ENCODE measurements around the gene SYTL3.
"Not testable (repeated sequence)": the region's sequence is repeated elsewhere in the genome, so short reads cannot be mapped to it uniquely, and the experiment has no call there.

SYTL3 gene

GRCh38 chr6:158639056-158639455 lies 10.8 kb upstream of the SYTL3 start:
- no peak for DNase-seq (ENCODE audit: low spot score)

- no peak for DNase-seq (ENCODE audit: low spot score)
Measured at GRCh38 chr6:158640519-158640918, 9.3 kb upstream of the SYTL3 start.

GRCh38 chr6:158642097-158642601 lies 7.7 kb upstream of the SYTL3 start:
- no peak for DNase-seq (ENCODE audit: low spot score)

GRCh38 chr6:158643836-158644230 lies 6.0 kb upstream of the SYTL3 start:
- DNase-seq (ENCODE audit: low spot score) = no peak

GRCh38 chr6:158644231-158645063 lies 5.4 kb upstream of the SYTL3 start, which contains the start of gene DYNLT1:
Gene DYNLT1, minus strand, starts transcription at chr6:158644743. Its CDS starts 35 bp downstream, at chr6:158644708.
- DNase-seq (ENCODE audit: low spot score) = peak; percentile 93

- DNase-seq (ENCODE audit: low spot score) = no peak
Measured at GRCh38 chr6:158645064-158646022, 4.5 kb upstream of the SYTL3 start.

- no peak for DNase-seq (ENCODE audit: low spot score)
Measured at GRCh38 chr6:158646023-158646910, 3.6 kb upstream of the SYTL3 start.

- no peak for DNase-seq (ENCODE audit: low spot score)
Measured at GRCh38 chr6:158647501-158647900, 2.4 kb upstream of the SYTL3 start.

- no peak for DNase-seq (ENCODE audit: low spot score)
Measured at GRCh38 chr6:158648682-158649131, 1.1 kb upstream of the SYTL3 start.

GRCh38 chr6:158651981-158652737 lies 2.3 kb downstream of the SYTL3 start:
- not testable (repeated sequence) for DNase-seq (ENCODE audit: low spot score)

GRCh38 chr6:158653577-158654354 lies 3.9 kb downstream of the SYTL3 start:
- no peak for DNase-seq (ENCODE audit: low spot score)

- peak; percentile 87 for DNase-seq (ENCODE audit: low spot score)
Measured at GRCh38 chr6:158654498-158654897, 4.6 kb downstream of the SYTL3 start.

- DNase-seq (ENCODE audit: low spot score) = peak; percentile 55
Measured at GRCh38 chr6:158654960-158655489, 5.2 kb downstream of the SYTL3 start.

GRCh38 chr6:158655569-158656450 lies 6.0 kb downstream of the SYTL3 start:
- DNase-seq (ENCODE audit: low spot score) = no peak

GRCh38 chr6:158656986-158657385 lies 7.1 kb downstream of the SYTL3 start:
- DNase-seq (ENCODE audit: low spot score) = not testable (repeated sequence)

GRCh38 chr6:158660333-158660754 lies 10.5 kb downstream of the SYTL3 start:
- no peak for DNase-seq (ENCODE audit: low spot score)

GRCh38 chr6:158661156-158661685 lies 11.4 kb downstream of the SYTL3 start:
- no peak for DNase-seq (ENCODE audit: low spot score)

GRCh38 chr6:158662607-158662953 lies 12.7 kb downstream of the SYTL3 start:
- DNase-seq (ENCODE audit: low spot score) = no peak
